Femur (tissue), 1 donor: ENCODE data around the gene FHL2.
"Not testable (repeated sequence)": the region's sequence is repeated elsewhere in the genome, so short reads cannot be mapped to it uniquely, and the experiment has no call there.

ENCODE experiments used
- DNase-seq: peaks from one replicate; pipeline ENCODE4 v3.0.0-alpha.2; 2017

Gene FHL2

GRCh38 chr2:105398336-105399206, at the start of gene FHL2:
Gene FHL2 (minus strand): TSS chr2:105399051. CDS start chr2:105386516, 12,535 bp downstream.
- peak; percentile 86 for DNase-seq

- no peak for DNase-seq
These were observed 48.6 kb upstream of the FHL2 start for GRCh38 chr2:105447476-105447875.

- no peak for DNase-seq
These were observed 47.6 kb upstream of the FHL2 start for GRCh38 chr2:105446501-105446900.

GRCh38 chr2:105445976-105446375, 47.1 kb upstream of the FHL2 start:
- DNase-seq: no peak

- DNase-seq: no peak
These were observed 46.6 kb upstream of the FHL2 start for GRCh38 chr2:105445498-105445897.

GRCh38 chr2:105443617-105444598, 45.1 kb upstream of the FHL2 start:
- DNase-seq: no peak

GRCh38 chr2:105442721-105443120, 43.9 kb upstream of the FHL2 start:
- DNase-seq: no peak

- DNase-seq: no peak
These were observed 43.2 kb upstream of the FHL2 start for GRCh38 chr2:105442056-105442455.

- no peak for DNase-seq
These were observed 40.3 kb upstream of the FHL2 start for GRCh38 chr2:105439141-105439540.

- peak; percentile 70 for DNase-seq
These were observed 39.5 kb upstream of the FHL2 start for GRCh38 chr2:105438104-105438929.

GRCh38 chr2:105437708-105438103, 38.9 kb upstream of the FHL2 start:
- no peak for DNase-seq

- no peak for DNase-seq
These were observed 33.9 kb upstream of the FHL2 start for GRCh38 chr2:105432749-105433148.

- DNase-seq: no peak
These were observed 33.2 kb upstream of the FHL2 start for GRCh38 chr2:105432044-105432399.

GRCh38 chr2:105431367-105432043, 32.7 kb upstream of the FHL2 start:
- DNase-seq: peak; percentile 82

- no peak for DNase-seq
These were observed 29.7 kb upstream of the FHL2 start for GRCh38 chr2:105428387-105429018.

- no peak for DNase-seq
These were observed 28.6 kb upstream of the FHL2 start for GRCh38 chr2:105427485-105427884.

- no peak for DNase-seq
These were observed 27.9 kb upstream of the FHL2 start for GRCh38 chr2:105426626-105427292.

- no peak for DNase-seq
These were observed 27.2 kb upstream of the FHL2 start for GRCh38 chr2:105425936-105426625.

GRCh38 chr2:105424836-105425235, 26.0 kb upstream of the FHL2 start:
- not testable (repeated sequence) for DNase-seq

- no peak for DNase-seq
These were observed 23.9 kb upstream of the FHL2 start for GRCh38 chr2:105422801-105423200.
